ENCODE results near the gene ING4. TPM values are rescaled to one million over a fixed set of nuclear protein-coding genes. Genes with fewer than 3 reads are reported as not detected.

The ING4 gene
- total RNA-seq, 1 donor from 2014 or later = 58.0 TPM

- peak; percentile 81 for DNase-seq (ENCODE audit: low spot score)
These were observed 26.9 kb downstream of the ING4 start, which contains the start of gene LPAR5 for GRCh38 chr12:6635856-6636531. TSS of gene LPAR5 (minus strand) at chr12:6635959. CDS start at chr12:6621248, 14,711 bp downstream.

GRCh38 chr12:6635375-6635855, 27.5 kb downstream of the ING4 start:
- DNase-seq (ENCODE audit: low spot score) = no peak

- DNase-seq (ENCODE audit: low spot score) = no peak
These were observed 30.6 kb downstream of the ING4 start for GRCh38 chr12:6632026-6632983.

- no peak for DNase-seq (ENCODE audit: low spot score)
These were observed 31.4 kb downstream of the ING4 start for GRCh38 chr12:6631549-6631961.

GRCh38 chr12:6630736-6631135, 32.2 kb downstream of the ING4 start:
- DNase-seq (ENCODE audit: low spot score) = no peak

GRCh38 chr12:6627616-6628015, 35.3 kb downstream of the ING4 start:
- no peak for DNase-seq (ENCODE audit: low spot score)

GRCh38 chr12:6626654-6627283, 36.1 kb downstream of the ING4 start:
- DNase-seq (ENCODE audit: low spot score) = no peak

- DNase-seq (ENCODE audit: low spot score) = no peak
These were observed 42.0 kb downstream of the ING4 start for GRCh38 chr12:6620885-6621274.

GRCh38 chr12:6620137-6620884, 42.6 kb downstream of the ING4 start:
- DNase-seq (ENCODE audit: low spot score) = no peak

GRCh38 chr12:6618483-6619225, 44.3 kb downstream of the ING4 start:
- DNase-seq (ENCODE audit: low spot score) = no peak

- DNase-seq (ENCODE audit: low spot score) = no peak
These were observed 47.1 kb downstream of the ING4 start for GRCh38 chr12:6615802-6616201.

- DNase-seq (ENCODE audit: low spot score) = no peak
These were observed 48.3 kb downstream of the ING4 start for GRCh38 chr12:6614513-6615172.

GRCh38 chr12:6613776-6614512, 49.0 kb downstream of the ING4 start:
- peak; percentile 94 for DNase-seq (ENCODE audit: low spot score)

- peak; percentile 79 for DNase-seq (ENCODE audit: low spot score)
These were observed 49.7 kb downstream of the ING4 start for GRCh38 chr12:6613015-6613775.

GRCh38 chr12:6612652-6613014, 50.3 kb downstream of the ING4 start:
- no peak for DNase-seq (ENCODE audit: low spot score)

- no peak for DNase-seq (ENCODE audit: low spot score)
These were observed 50.7 kb downstream of the ING4 start for GRCh38 chr12:6612247-6612646.

GRCh38 chr12:6608592-6609281, 54.2 kb downstream of the ING4 start:
- DNase-seq (ENCODE audit: low spot score) = no peak
